Liver (tissue), 9 donors: ENCODE results near the gene CHRNA7. TPM values are rescaled to one million over a fixed set of nuclear protein-coding genes. Genes with fewer than 3 reads are reported as not detected.

Experiments
- DNase-seq: peaks from one replicate; pipeline ENCODE4 v3.0.0-alpha.2; 2017; ENCODE audit warnings: low spot score
- H3K27ac ChIP-seq, 2 donors: one replicate each; pipeline ENCODE4 v1.7.0; 2013; ENCODE audit warnings: inconsistent platforms in 2 of 2, low read length in 2 of 2, control low read depth in 1 of 2, low read depth in 1 of 2, mild to moderate bottlenecking in 1 of 2
- H3K27me3 ChIP-seq, 4 donors: one replicate each; pipeline versions ENCODE4 v1.6.1 to v1.7.0; 2013; ENCODE audit warnings: low read length in 3 of 4, inconsistent platforms in 1 of 4, mild to moderate bottlenecking in 1 of 4, moderate library complexity in 1 of 4; ENCODE audit not compliant: control insufficient read depth in 4 of 4, insufficient read depth in 4 of 4
- H3K36me3 ChIP-seq, 4 donors: one replicate each; pipeline versions ENCODE4 v1.6.1 to v1.7.0; 2013; ENCODE audit warnings: low read length in 3 of 4, mild to moderate bottlenecking in 3 of 4, low read depth in 1 of 4, moderate library complexity in 1 of 4; ENCODE audit not compliant: control insufficient read depth in 4 of 4, insufficient read depth in 3 of 4
- H3K4me1 ChIP-seq, 4 donors: one replicate each; pipeline versions ENCODE4 v1.6.1 to v1.7.0; 2013; ENCODE audit warnings: low read length in 3 of 4, mild to moderate bottlenecking in 3 of 4, moderate library complexity in 1 of 4; ENCODE audit not compliant: control insufficient read depth in 4 of 4, insufficient read depth in 4 of 4
- H3K4me3 ChIP-seq, 3 donors: one replicate each; pipeline versions ENCODE4 v1.6.1 to v1.7.0; 2013; ENCODE audit warnings: low read length in 3 of 3, control low read depth in 1 of 3, low read depth in 1 of 3, mild to moderate bottlenecking in 1 of 3
- H3K9ac ChIP-seq, 2 donors: one replicate each; pipeline ENCODE4 v1.7.0; 2013; ENCODE audit warnings: low read length in 2 of 2, mild to moderate bottlenecking in 2 of 2, moderate library complexity in 2 of 2, control low read depth in 1 of 2, low read depth in 1 of 2
- H3K9me3 ChIP-seq, 4 donors: one replicate each; pipeline versions ENCODE4 v1.6.1 to v1.7.0; 2013; ENCODE audit warnings: low read length in 3 of 4; ENCODE audit not compliant: control insufficient read depth in 4 of 4
- ATF3 ChIP-seq: IDR thresholded peaks from 2 replicates; pipeline ENCODE4 v1.6.1; 2016; ENCODE audit warnings: antibody characterized with exemption
- CTCF ChIP-seq: fragments of 150-350 bp; IDR thresholded peaks from 2 replicates; pipeline ENCODE4 v1.5.1; 2017; ENCODE audit warnings: improper control_type of control experiment, low read depth, low read length; ENCODE audit not compliant: missing input control
- EGR1 ChIP-seq, 2 donors: IDR thresholded peaks; 2 replicates each; pipeline ENCODE4 v1.6.1; 2016 to 2018; ENCODE audit warnings: antibody characterized with exemption in 2 of 2, low read depth in 2 of 2
- FOXA1 ChIP-seq: IDR thresholded peaks from 2 replicates; pipeline ENCODE4 v1.6.1; 2016; ENCODE audit warnings: antibody characterized with exemption
- FOXA2 ChIP-seq: IDR thresholded peaks from 2 replicates; pipeline ENCODE4 v1.6.1; 2016; ENCODE audit warnings: antibody characterized with exemption
- GABPA ChIP-seq, 2 donors: IDR thresholded peaks in 1 of 2; conservative IDR thresholded peaks in 1 of 2; 2 replicates each; pipeline ENCODE4 v1.6.1; 2016; ENCODE audit warnings: antibody characterized with exemption in 2 of 2, mild to moderate bottlenecking in 1 of 2, moderate library complexity in 1 of 2
- HNF4A ChIP-seq, 2 donors: conservative IDR thresholded peaks; 2 replicates each; pipeline ENCODE4 v1.6.1; 2016; ENCODE audit warnings: antibody characterized with exemption in 2 of 2, mild to moderate bottlenecking in 2 of 2
- HNF4G ChIP-seq: IDR thresholded peaks from 2 replicates; pipeline ENCODE4 v1.6.1; 2016; ENCODE audit warnings: antibody characterized with exemption
- MAX ChIP-seq: IDR thresholded peaks from 2 replicates; pipeline ENCODE4 v1.6.1; 2016; ENCODE audit warnings: antibody characterized with exemption
- RAD21 ChIP-seq, 2 donors: IDR thresholded peaks; 2 replicates each; pipeline ENCODE4 v1.6.1; 2016; ENCODE audit warnings: antibody characterized with exemption in 2 of 2, mild to moderate bottlenecking in 2 of 2
- RXRA ChIP-seq, 2 donors: IDR thresholded peaks; 2 replicates each; pipeline ENCODE4 v1.6.1; 2017 to 2018; ENCODE audit warnings: antibody characterized with exemption in 2 of 2, mild to moderate bottlenecking in 1 of 2
- SP1 ChIP-seq: IDR thresholded peaks from 2 replicates; pipeline ENCODE4 v1.6.1; 2018; ENCODE audit warnings: antibody characterized with exemption, mild to moderate bottlenecking
- TAF1 ChIP-seq: conservative IDR thresholded peaks from 2 replicates; pipeline ENCODE4 v1.6.1; 2016; ENCODE audit warnings: antibody characterized with exemption, mild to moderate bottlenecking
- YY1 ChIP-seq: IDR thresholded peaks from 2 replicates; pipeline ENCODE4 v1.6.1; 2016; ENCODE audit warnings: antibody characterized with exemption, mild to moderate bottlenecking
- WGBS: extraction: QIAGEN DNeasy Blood & Tissue Kit; methylation state at CpG from one replicate; pipeline ENCODE4 v1.1.7; 2013; 5-methylcytosine and 5-hydroxymethylcytosine counted together
- polyA plus RNA-seq, 2 donors: library from polyadenylated mRNA; stranded (reverse) in 1 of 2; unstranded in 1 of 2; fragments of 200-250 nt in 1 of 2; fragments of >200 nt in 1 of 2; fragmentation: Nextera tagmentation in 1 of 2; extraction: Ambion mirVana in 1 of 2; gene quantifications; one replicate each; pipeline versions ENCODE4 v1.2.1 to v1.2.3, GENCODE V29; 2013 to 2015
- total RNA-seq, 2 donors: library from RNA; depleted of rRNA; stranded (reverse); fragments of >200 nt; gene quantifications; one replicate each; pipeline ENCODE4 v1.2.3, GENCODE V29; 2014
- donor health status: healthy.
- donor health status: healthy.
- donor health status: healthy.
- donor health status: healthy.
- donor health status: healthy.

Gene CHRNA7
- total and polyA plus RNA-seq, 4 donors = 0.06 to 0.21 (median 0.08) TPM; not detected in 1

GRCh38 chr15:32057876-32058425 is 27.6 kb downstream of the CHRNA7 start:
- Histone ChIP-seq H3K4me3 (no peak overlapping the region), H3K4me1 (no peaks in the 10 kb centered on the region), H3K27ac (no peak overlapping the region), H3K9me3 (no peaks in the 10 kb centered on the region), H3K27me3 (peaks cover 0 to 3% (median 0%) of the 10 kb centered on the region in 4 donors), H3K9ac (no peak overlapping the region), H3K36me3 (no peaks in the 10 kb centered on the region)
- WGBS = 77% methylated on average over 4 of the region's 4 CpGs
- no peak for DNase-seq
- no peak for TF ChIP-seq FOXA1
- no peak for TF ChIP-seq SP1
- TF ChIP-seq TAF1 = no peak
- TF ChIP-seq CTCF = no peak
- TF ChIP-seq HNF4G = no peak
- no peak for TF ChIP-seq EGR1 (IDR thresholded peaks at IDR 0.05; ENCODE audit: low read depth in 2 of 2)
- TF ChIP-seq ATF3 = no peak
- TF ChIP-seq YY1 = no peak
- TF ChIP-seq RXRA (IDR thresholded peaks at IDR 0.05) = no peak
- TF ChIP-seq HNF4A (conservative IDR thresholded peaks at IDR 0.05) = no peak
- TF ChIP-seq MAX = no peak

DNA sequence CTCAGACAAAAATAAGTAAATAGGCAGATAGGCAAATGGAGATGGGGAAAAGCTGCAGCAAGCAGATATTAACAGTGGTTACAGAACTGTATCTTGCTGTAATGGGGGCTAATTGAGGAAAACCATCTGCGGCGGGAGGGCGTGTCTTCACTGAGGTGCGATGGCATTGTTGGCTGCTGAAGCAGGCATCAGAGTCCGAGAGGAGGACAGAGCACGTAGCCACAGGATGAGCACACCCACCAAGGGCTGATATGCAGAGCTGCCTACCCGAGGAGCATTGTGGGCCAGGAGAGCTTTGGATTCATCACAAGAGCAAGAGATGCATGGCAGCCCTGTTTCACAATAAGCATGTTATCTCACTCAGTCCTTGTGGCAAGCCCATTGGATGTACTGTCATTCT is 30.4 kb downstream of the CHRNA7 start:
- no peak overlapping the region for H3K4me3 ChIP-seq

DNA sequence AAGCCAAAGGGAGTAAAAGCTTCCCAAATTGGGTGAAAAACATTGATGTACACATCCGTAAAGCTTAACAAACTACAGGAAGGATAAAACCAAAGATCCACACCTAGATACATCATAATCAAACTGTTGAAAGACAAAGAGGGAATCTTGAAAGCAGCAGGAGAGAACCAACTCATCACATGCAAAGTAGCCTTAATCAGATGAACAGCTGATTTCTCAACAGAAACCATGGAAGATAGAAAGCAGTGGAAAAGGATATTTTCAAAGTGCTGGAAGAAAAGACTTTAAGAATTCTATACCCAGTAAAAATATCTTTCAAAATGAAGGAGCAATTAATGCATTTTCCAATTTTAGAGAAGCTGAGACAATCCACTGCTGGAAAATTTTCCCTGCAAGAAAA is 36.8 kb downstream of the CHRNA7 start:
- 94% methylated on average over 1 of the region's 1 CpG for WGBS
- no peaks in the 10 kb centered on the region for H3K4me1 ChIP-seq
- H3K9ac ChIP-seq = no peak overlapping the region
- H3K4me3 ChIP-seq = no peak overlapping the region
- DNase-seq = no peak
- H3K9me3 ChIP-seq = peaks cover 4 to 27% (median 9%) of the 10 kb centered on the region in 4 donors
- H3K27ac ChIP-seq = no peak overlapping the region
- no peaks in the 10 kb centered on the region for H3K36me3 ChIP-seq
- no peaks in the 10 kb centered on the region for H3K27me3 ChIP-seq
- TF ChIP-seq TAF1 (no peak), MAX (no peak), HNF4A (conservative IDR thresholded peaks at IDR 0.05) (no peak), RXRA (IDR thresholded peaks at IDR 0.05) (no peak)

More for the DNA sequence above, 30.4 kb downstream of the CHRNA7 start:
- WGBS = 86% methylated on average over 7 of the region's 7 CpGs
- no peak for TF ChIP-seq SP1
- TF ChIP-seq RXRA (IDR thresholded peaks at IDR 0.05) = no peak
- no peak for TF ChIP-seq GABPA (IDR thresholded peaks at IDR 0.05 in 1 of 2, conservative IDR thresholded peaks at IDR 0.05 in 1 of 2)
- TF ChIP-seq HNF4A (conservative IDR thresholded peaks at IDR 0.05) = no peak
- no peak for TF ChIP-seq TAF1
- no peak for TF ChIP-seq MAX
- TF ChIP-seq RAD21 (IDR thresholded peaks at IDR 0.05) = no peak
- TF ChIP-seq FOXA2 = no peak
- no peak for TF ChIP-seq HNF4G
- Histone ChIP-seq H3K9me3 (peaks cover 0 to 4% (median 1%) of the 10 kb centered on the region in 4 donors), H3K27ac (no peak overlapping the region), H3K9ac (no peak overlapping the region), H3K4me1 (no peaks in the 10 kb centered on the region), H3K27me3 (peaks cover 0 to 3% (median 0%) of the 10 kb centered on the region in 4 donors), H3K36me3 (no peaks in the 10 kb centered on the region)
- DNase-seq = no peak
